Suppressor macrophage treated with lipopolysaccharide for 4 hours (primary cell): Measurements from ENCODE around the gene OPRL1.
A peak's percentile ranks its signal among the peaks of the same experiment; 100 is the strongest.

ENCODE experiments used
- DNase-seq: peaks from one replicate; pipeline ENCODE4 v3.0.0-alpha.2; 2020

The OPRL1 gene

DNA sequence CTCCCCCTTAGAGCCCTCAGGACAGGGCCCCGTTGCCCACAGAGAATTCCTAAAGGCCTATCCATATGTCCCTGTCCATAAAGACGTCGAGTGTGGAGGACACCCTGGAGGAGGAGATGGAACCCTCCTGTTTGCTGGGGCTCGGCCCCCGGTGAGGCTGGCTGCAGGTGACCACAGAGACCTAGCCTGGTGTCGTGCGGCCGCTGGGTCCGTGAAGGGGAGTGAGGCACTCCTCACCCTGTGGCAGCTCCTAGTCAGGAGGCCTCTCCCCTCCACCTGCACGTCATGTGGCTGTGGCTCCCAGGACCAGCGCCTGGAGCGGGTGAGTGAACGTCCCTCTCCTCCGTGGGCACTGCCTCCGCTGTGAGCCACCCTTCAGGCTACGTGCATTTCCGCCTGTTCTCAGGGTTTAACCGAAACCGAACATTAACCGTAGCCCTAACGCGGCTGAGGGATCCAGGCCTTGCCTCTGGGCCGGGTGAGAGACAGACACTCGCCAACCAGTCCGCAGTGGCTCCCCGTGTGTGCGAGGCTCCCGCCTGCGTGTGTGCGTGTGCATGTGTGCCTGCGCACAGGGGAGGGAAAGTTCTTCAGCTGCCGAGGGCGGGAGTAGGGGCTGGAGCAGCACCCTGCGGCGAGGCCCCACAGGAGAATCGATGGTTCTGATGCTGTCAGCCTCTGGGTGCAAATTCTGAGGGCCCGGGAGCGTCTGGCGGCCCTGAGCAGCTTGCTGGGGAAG lies 22.8 kb upstream of the OPRL1 start:
- no peak for DNase-seq

- DNase-seq, result peak; percentile 63
Observed at GRCh38 chr20:64057628-64058498, 22.0 kb upstream of the OPRL1 start.

DNA sequence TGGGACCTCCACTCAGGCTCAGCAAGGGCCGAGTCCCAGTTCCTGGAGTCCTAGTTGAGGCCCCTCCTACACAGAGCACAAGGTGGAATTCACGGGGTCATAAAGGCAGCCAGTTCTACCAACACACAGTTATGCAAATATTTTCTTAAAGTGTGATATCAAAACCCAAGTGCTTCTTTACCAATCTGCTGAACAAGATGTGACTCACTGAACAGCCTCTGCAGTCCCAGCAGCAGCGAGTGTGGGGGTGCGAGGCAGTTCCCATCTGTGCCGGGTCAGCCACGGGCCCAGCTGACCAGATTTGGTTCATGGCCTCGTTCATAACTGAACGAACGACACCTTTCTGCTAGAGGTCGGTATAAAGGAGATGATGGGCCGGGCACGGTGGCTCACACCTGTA lies 21.3 kb upstream of the OPRL1 start:
- DNase-seq, result no peak

DNA sequence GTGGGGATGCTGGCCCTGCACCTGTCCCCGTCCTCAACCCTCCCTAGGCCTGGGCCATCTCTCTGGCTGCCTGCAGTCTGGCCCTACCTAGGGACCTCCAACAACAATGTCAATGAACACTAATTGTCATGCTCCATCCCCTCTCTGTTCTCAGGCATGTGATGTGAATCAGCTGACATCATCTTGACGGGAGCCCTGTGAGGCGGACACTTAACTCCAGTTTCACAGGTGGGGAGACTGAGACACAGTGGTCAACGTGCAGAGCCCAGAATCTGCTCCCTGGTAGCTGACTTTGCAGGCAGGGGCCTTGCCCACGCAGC lies 17.6 kb upstream of the OPRL1 start:
- DNase-seq, result no peak

DNA sequence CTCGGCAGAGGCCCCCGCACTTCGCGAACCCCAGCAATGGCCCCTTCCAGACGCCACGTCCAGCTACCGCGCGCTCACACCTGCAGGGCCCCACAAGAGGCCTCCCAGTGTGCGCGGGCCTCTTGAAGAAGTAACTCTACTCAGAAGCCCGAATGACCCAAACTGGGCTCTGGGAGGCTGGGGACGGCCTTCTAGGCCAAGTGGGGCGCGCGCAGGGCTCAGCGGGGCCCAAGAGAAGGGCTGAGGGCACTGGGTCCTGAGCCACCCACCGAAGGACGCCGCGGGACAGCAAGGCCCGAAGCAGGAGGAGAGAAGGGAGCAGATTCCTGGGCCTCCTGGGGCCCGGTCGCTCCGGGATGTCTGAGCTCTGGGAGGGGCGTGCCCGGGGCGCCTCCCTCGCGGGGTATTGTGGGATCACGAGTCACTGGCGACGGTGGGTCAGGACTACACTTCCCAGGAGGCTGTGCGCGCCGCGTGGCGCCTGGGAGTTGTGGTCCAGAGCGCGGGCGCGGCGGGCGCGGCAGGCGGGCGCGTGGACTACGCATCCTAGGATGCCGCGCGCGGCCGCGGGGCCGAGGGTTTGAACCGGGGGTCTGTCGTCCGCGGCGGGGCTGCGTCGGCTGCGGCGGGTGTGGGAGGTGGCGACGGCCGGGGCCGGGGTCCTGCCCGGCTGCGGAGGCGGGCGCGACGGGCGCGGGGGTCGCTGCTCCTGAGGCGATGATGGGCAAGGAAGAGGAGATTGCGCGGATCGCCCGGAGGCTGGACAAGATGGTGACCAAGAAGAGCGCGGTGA lies 17.1 kb upstream of the OPRL1 start, which contains the start of gene TCEA2:
TCEA2 (plus strand) TSS at position 603 of the 793 bp plus-strand sequence; CDS start at position 718, 115 bp downstream.
- DNase-seq, result peak; percentile 96

DNA sequence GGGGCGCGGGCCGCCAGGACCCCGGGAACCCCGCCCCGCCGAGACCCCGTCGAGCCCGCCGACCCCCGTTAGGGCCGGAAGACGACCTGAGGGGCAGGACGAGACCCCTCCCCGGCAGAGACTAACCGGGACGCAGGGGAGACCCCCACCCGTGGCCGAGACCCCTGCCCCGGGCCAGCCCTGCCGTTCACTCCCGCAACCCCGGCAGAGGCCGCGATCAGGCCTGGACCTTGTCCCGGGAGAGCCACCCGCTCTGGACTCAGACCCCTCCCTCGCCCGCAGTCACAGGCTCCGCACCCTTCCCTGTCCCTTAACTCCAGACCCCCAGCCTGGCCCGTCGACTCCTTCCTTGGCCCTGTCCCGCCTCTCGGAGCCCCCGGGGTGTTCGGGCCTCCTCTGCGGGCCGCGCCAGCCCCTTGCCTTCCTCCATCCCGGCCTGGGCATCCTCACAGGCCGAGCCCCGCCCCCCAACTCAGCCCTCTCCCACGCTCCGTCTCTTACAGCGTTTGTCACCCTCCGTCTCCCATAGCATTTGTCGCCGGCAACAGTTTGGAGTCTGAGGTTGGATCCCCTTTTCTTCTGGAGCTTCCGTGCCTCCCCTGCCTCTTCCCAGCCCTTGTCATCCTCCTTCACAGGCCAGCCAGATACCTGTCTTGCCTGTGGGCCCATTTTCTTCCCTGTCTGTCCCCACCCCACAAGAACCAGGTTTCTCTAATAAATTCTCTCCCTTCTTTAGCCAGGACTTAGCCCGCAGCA lies 16.3 kb upstream of the OPRL1 start:
- peak; percentile 58 for DNase-seq

DNA sequence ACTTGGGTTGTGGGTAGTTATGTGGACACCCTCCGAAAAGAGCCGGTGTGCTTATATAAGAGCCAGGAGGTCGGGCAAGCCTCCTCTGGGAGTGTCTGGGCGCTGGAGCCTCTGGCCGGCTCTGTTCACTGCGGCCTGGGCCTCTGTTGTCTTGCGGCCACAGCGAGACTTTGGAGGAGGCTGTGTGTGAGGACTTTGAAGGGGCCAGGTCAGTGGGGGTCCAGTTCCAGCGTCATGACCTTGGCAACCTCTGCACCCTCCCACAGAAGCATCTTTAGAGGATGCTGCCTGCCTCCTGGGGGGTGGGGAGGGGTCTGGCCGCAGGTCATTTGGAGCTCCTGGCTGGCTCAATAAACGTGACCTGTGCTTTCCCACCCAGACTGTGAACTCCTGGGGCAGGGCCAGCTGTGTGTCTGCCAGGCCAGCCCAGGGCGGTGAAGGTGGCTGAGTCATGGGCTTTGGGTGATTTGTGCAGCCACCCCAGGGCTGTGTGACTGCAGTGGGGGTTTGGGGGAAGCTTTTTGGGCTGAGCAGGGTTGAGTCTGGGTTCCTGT lies 15.7 kb upstream of the OPRL1 start:
- DNase-seq, result no peak

GRCh38 chr20:64065062-64065973 lies 14.6 kb upstream of the OPRL1 start:
- no peak for DNase-seq

DNA sequence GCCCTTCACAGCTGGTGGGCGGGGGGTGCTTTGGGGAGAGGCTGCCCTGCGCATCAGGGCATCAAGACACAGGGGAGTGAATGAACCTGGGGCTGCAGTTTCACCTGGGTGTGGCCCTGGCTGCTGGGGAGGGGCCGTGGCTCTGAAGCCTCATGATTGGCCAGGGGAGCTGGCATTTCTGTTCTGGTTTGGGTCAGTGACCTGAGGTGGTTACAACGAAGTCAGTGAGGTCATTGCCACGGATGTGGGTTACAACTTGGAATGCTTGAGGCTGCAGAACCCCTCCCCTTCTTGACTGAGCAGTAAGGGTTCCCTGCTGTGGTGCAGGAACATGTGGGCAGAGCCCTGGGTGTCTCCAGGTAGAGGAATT lies 13.9 kb upstream of the OPRL1 start:
- DNase-seq, result no peak

DNA sequence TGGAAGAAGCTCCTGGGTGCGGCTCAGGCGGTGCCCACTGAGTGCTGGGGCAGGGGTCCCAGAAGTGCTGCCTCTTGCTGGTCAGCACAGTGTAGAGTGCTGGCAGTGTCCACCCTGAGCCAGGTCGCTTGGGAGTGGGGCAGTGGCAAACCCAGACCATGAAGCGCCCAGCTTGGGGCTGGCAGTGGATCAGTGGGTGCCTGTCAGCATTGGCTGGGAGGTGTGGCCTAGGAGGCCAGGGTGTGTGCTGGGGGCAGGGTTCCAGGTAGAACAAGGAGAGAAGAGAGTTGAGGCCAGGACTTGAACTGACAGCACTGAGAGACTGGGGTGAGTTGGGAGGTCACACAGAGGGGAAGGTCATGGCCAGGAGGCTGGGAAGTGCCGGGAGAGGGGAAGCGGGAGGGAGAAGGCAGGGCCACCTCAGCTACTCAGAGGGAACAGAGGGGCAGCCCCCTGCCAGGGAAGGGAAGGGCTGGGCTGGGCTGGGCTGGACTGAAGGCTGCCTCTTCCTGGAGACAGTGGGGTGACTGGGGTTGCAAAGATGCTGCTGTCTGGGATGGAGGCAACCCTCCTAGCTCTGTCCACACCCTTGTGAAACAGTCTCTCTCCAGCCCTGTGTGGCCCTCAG lies 12.8 kb upstream of the OPRL1 start:
- DNase-seq, result no peak

GRCh38 chr20:64067733-64068307 lies 12.1 kb upstream of the OPRL1 start:
- no peak for DNase-seq

DNA sequence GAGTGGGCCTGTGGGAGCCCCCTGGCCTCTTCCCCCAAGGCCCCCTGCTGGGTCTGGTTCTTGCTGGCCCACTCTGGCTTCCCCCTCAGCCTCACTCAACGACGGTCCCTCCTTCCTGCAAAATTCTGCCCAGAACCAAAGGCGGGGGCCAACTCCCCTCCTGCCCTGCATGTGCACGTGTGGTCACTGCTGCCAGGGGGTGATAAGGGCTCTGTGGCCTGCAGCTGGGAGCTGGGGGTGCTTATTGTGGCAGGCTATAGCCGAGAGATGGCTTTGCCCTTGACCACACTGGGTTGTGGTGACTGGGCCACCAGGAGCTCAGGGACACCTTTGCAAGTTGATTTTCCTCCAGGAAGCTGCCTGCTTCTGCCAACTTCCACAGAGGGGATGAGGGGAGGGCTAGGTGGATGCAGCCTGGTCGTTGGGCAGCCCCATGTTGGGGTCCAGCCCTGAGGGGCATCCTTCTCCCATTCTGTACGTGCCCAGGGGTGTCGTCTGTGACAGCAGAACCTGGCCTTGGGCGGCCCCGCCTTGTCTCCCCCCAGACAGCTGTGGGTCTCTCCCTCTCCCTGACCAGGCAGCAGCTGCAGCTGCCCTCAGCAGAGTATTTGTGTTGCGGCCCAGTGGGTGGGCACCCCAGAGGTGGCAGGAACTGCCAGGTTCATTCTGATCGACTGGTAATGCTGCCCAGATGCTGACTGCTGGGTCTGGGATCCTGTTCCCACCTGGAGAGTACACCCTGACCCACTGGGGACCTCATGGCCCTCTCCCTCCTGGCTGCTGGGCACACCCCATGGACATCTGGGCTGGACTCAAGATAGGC lies 11.3 kb upstream of the OPRL1 start:
- no peak for DNase-seq

- DNase-seq, result no peak
Observed at GRCh38 chr20:64069209-64069613, 10.7 kb upstream of the OPRL1 start.

- no peak for DNase-seq
Observed at GRCh38 chr20:64069614-64070243, 10.2 kb upstream of the OPRL1 start.

DNA sequence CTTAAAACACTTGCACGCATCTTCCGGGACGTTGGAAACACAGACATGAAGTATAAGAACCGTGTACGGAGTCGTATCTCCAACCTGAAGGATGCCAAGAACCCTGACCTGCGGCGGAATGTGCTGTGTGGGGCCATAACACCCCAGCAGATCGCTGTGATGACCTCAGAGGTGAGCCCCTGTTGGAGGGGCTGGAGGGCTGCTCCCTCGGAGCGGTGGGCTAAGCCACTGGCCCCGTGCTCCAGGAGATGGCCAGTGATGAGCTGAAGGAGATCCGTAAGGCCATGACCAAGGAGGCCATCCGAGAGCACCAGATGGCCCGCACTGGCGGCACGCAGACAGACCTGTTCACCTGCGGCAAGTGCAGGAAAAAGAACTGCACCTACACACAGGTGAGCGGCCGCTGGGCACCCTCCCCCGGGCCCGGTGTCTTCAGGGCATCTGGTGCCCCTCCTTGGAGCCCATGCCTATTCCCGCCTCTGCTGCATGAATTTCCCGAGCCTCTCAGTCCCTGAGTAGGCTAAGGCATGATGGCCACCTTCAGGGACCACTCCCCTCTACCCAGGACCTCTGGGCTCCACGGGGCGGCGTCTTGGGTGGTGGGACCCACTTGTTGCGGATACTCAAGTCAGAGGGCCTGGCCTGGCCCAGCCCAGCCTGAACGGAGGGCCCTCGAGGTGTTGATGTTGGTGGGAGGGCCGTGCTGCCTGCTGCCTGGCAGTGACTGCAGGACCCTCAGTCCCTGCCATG lies 9.5 kb upstream of the OPRL1 start:
- no peak for DNase-seq

DNA sequence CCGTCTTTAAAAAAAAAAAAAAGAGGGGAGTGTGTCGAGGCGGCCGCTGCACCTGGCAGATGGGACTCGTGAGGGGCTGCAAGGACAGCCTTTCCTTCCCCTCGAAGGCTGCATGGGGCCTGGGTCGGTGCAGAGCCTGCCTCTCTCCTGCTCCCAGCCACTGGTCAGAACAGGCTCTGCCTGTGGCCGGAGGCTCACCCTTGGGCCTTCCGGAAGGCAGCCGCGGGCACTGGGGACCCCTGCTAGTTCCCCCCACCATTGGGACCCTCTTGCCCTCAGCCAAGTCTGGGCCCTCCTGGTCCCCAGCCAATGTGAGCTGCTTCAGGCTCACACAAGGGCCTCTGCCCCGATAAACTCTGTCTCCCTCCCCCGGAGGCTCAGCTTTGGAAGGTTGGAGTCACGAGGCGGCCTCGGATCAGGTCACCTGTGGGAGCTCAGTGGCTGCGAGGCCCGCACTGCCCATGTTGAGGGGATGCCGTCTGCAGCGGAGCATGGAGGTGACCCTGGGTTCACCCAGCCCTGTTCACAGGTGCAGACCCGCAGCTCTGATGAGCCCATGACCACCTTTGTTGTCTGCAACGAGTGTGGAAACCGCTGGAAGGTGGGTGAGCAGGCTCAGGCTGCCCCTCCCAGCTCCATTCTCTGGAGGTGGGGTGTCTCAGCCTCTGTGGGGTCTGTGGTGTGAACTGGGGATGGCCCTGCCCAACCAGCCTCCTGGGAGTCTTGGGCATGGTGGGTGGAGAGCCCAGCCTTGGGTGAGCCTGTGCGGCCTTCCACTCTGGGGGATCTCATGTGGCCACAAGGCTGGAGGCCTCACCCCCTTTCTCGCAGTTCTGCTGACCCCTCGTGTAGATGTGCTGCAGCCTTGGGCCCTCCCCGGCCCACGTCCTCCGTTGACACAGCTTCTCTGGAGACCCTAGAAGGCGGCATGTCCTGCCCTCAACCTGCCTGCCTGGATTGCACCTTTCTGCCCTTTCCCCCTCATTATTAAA lies 8.2 kb upstream of the OPRL1 start:
- no peak for DNase-seq

DNA sequence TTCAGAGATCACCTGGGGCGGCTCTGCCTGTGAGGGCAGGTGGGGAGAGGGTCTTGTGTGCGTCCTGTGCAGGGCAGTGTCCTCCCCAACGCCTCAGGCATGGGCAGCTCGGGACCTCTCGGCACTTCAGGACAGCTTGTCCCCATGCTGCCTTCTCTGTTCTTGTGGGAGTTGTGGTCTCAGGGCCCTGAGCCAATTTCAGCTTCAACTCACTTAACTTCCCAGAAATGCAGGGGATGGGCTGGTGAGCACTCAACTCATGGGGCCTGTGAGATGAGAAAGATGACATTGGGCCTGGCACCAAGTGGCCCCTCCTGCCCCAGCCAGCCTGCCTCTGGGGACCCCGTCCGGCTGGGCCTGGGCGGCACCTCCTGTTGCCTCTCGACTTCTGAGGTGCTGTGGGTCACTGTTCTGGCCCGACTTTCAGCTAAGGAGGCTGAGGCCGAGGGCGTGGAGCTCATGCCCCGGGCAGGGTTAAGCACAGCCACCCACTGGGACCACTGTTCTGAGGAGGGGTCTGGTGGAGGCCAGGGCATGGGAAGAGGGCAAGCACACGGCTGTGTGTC lies 7.3 kb upstream of the OPRL1 start:
- no peak for DNase-seq
